Activated CD4-positive, alpha-beta T cell treated with anti-CD3 and anti-CD28 coated beads for 48 hours (primary cell): ENCODE measurements around the gene TRIM56.
"Not testable (repeated sequence)": the region's sequence is repeated elsewhere in the genome, so short reads cannot be mapped to it uniquely, and the experiment has no call there.

Experiments
- DNase-seq: peaks from one replicate; pipeline ENCODE4 v3.0.0-alpha.2; 2020

Gene TRIM56

DNA sequence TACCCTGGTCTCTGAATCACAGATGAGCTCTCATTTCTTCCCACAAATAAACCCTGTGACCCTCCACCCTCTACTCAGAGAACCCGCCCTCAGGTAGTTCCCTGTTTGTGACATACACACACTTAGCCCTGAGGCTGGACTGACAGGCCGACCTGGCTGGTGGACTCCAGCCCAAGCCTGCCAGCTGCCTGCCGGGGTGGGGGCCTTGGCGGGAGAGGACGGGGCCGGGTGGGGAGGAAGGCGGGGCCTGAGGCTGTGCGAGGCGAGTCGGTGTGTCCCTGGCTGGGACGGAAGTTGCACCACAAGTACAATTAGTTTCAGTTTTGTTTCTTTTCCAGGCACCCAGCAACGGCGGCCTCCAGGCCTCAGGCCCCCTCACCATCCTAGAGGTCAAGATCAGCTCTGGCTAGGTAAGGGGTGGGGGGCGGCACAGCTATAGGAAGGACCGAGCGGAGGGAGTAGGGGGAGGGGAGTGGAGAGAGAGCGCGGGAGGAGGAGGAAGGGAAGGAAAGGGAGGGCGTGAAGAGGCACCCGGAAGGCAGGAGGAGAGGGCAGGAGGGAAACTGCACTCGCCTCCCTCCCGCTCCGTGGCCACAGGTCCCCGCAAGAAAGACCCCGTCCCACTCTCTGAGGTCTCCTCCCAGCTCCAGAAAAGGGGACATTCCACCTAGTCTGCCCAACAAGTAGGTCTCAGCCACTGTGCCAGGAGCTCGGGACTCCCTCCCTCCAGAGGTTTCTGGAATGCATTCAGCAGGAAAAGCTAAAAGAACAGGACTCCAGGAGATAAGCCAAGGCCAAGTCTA is at the start of gene TRIM56:
Gene TRIM56 (plus strand): TSS at position 320 of the 803 bp plus-strand sequence. CDS start 1,832 bp downstream, outside the sequence.
- peak; percentile 82 for DNase-seq

GRCh38 chr7:101035941-101036340 is 49.3 kb upstream of the TRIM56 start:
- DNase-seq: no peak

DNA sequence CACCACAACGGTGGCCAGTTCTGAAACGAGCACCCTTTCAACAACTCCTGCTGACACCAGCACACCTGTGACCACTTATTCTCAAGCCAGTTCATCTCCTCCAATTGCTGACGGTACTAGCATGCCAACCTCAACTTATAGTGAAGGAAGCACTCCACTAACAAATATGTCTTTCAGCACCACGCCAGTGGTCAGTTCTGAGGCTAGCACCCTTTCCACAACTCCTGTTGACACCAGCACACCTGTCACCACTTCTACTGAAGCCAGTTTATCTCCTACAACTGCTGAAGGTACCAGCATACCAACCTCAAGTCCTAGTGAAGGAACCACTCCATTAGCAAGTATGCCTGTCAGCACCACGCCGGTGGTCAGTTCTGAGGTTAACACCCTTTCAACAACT is 44.0 kb upstream of the TRIM56 start:
- DNase-seq: not testable (repeated sequence)

- DNase-seq: peak; percentile 60
These were observed 26.9 kb upstream of the TRIM56 start for GRCh38 chr7:101058355-101058754.

- DNase-seq: no peak
These were observed 25.7 kb upstream of the TRIM56 start for GRCh38 chr7:101059620-101059942.

- DNase-seq: no peak
These were observed 24.3 kb upstream of the TRIM56 start for GRCh38 chr7:101060992-101061391.

DNA sequence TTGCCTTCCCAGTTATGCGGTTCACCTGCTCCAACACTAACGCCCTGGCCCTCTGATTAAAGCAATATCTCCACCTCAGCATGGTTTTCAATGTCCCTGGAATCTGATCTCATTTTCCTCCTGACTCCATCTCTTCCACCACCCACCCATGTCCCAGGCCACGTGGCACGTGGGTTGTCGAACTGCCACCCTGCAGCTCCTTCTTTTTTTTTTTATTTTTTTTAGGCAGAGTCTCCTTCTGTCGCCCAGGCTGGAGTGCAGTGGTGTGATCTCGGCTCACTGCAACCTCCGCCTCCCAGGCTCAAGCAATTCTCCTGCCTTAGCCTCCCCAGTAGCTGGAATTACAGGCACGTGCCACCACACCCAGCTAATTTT is 21.1 kb upstream of the TRIM56 start:
- DNase-seq: not testable (repeated sequence)

- not testable (repeated sequence) for DNase-seq
These were observed 20.1 kb upstream of the TRIM56 start for GRCh38 chr7:101065162-101065561.

- DNase-seq: no peak
These were observed 19.0 kb upstream of the TRIM56 start for GRCh38 chr7:101066141-101066832.

DNA sequence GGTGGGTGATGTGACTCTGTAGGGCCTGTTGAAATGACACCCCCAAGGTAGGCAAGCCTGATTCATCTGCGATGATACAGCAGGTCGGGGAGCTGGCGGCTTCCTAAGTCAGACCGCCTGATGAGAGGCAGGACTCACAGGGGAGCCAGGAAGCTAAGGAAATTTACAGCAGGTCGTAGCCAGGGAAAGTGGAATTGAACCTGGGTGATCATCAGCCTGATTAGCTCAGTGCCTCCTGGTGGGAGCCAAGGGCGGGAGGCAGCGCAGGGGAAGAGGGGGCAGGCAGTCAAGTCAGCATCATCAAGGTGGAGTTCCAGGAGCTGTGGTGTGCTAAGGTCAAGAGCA is 18.5 kb upstream of the TRIM56 start:
- no peak for DNase-seq

GRCh38 chr7:101068401-101068800 is 16.9 kb upstream of the TRIM56 start:
- DNase-seq: no peak

DNA sequence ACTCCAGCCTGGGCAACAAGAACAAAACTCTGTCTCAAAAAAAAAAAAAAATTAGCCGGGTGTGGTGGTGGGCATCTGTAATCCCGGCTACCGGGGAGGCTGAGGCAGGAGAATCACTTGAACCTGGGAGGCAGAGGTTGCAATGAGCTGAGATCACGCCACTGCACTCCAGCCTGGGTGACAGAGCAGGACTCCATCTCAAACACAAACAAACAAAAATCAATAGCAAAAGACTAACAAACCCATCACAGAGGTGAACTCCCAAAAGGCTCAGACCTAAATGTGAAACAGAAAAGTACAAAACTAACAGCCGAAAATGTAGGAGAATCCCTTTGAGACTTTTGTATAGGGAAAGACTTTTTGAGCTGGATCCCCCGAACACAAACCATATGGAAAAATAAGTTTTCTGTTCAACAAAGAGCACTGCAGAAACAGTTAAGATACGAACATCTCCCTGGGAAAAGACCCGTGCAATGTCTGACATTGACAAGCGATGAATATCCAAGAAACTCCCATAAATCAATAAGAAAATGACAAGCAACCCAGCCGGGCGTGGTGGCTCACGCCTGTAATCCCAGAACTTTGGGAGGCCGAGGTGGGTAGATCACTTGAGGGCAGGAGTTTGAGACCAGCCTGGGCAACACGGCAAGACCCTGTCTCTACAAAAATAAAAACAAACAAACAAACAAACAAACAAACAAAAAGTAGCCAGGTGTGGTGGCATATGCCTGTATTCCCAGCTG is 13.7 kb upstream of the TRIM56 start:
- not testable (repeated sequence) for DNase-seq

GRCh38 chr7:101075646-101076045 is 9.6 kb upstream of the TRIM56 start:
- no peak for DNase-seq

DNA sequence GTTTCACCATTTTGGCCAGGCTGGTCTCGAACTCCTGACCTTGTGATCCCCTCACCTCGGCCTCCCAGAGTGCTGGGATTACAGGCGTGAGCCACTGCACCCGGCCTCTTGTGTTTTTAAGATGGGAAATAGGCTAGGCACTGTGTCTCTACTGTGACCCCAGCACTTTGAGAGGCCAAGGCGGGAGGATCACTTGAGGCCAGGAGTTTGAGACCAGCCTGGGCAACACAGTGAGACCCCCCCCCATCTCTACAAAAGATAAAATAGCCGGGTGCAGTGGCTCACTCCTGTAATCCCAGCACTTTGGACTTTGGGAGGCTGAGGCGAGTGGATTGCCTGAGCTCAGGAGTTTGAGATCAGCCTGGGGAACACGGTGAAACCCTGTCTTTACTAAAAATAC is 9.1 kb upstream of the TRIM56 start:
- not testable (repeated sequence) for DNase-seq

GRCh38 chr7:101077303-101078086 is 7.8 kb upstream of the TRIM56 start:
- DNase-seq: peak; percentile 90

GRCh38 chr7:101081432-101081831 is 3.8 kb upstream of the TRIM56 start:
- DNase-seq: no peak

GRCh38 chr7:101084865-101085161 is 468 bp upstream of the TRIM56 start:
- no peak for DNase-seq

GRCh38 chr7:101087334-101088068 is 2.2 kb downstream of the TRIM56 start:
- no peak for DNase-seq

DNA sequence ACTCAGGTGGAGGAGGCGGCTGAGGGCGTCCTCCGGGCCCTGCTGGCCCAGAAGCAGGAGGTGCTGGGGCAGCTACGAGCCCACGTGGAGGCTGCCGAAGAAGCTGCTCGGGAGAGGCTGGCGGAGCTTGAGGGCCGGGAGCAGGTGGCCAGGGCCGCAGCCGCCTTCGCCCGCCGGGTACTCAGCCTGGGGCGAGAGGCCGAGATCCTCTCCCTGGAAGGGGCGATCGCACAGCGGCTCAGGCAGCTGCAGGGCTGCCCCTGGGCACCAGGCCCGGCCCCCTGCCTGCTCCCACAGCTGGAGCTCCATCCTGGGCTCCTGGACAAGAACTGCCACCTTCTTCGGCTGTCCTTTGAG is 2.8 kb downstream of the TRIM56 start:
- no peak for DNase-seq

GRCh38 chr7:101088858-101089529 is 3.7 kb downstream of the TRIM56 start:
- no peak for DNase-seq

GRCh38 chr7:101089876-101090275 is 4.6 kb downstream of the TRIM56 start:
- no peak for DNase-seq
